Brain microvascular endothelial cell (primary cell): ENCODE data around the gene SOX15.

Experiments
- DNase-seq: peaks from one replicate; pipeline ENCODE4 v3.0.0-alpha.2; 2020
- H3K27ac ChIP-seq: fragments of 250-450 bp; sonication (Bioruptor Pico); 2 replicates; pipeline ENCODE4 v1.5.1; 2020; ENCODE audit warnings: mild to moderate bottlenecking, moderate library complexity
- H3K27me3 ChIP-seq: fragments of 250-450 bp; sonication (Bioruptor Pico); replicated peaks from 2 replicates; pipeline ENCODE4 v1.5.1; 2020; ENCODE audit warnings: mild to moderate bottlenecking
- H3K36me3 ChIP-seq: fragments of 250-450 bp; sonication (Bioruptor Pico); replicated peaks from 2 replicates; pipeline ENCODE4 v1.5.1; 2020; ENCODE audit warnings: mild to moderate bottlenecking
- H3K4me3 ChIP-seq: 2 replicates; pipeline ENCODE4 v1.5.1; 2011; ENCODE audit warnings: low read depth, mild to moderate bottlenecking, control low read depth, low read length, moderate library complexity
- in situ Hi-C: cut with HindIII; loops from 2 replicates; pipeline ENCODE4 v1.10.0; 2017; ENCODE audit warnings: low sequenced_read_pairs, low pct_ligation_motif_present
- TF ChIP-seq, protein P1 (sequence below): IDR thresholded peaks from 2 replicates; pipeline ENCODE4 v1.5.1; 2011; ENCODE audit warnings: low read depth, mild to moderate bottlenecking, moderate library complexity, low read length, control low read depth, inconsistent platforms; ENCODE audit errors: missing control alignments

SOX15 gene

GRCh38 chr17:7573324-7574080 is 16.4 kb downstream of the SOX15 start:
- in situ Hi-C loops: no loop called here
- peak; percentile 80 for DNase-seq
- peak overlapping the region; percentile 95 for H3K4me3 ChIP-seq
- H3K27ac ChIP-seq: peak overlapping the region; percentile 91
- TF ChIP-seq, protein P1, sequence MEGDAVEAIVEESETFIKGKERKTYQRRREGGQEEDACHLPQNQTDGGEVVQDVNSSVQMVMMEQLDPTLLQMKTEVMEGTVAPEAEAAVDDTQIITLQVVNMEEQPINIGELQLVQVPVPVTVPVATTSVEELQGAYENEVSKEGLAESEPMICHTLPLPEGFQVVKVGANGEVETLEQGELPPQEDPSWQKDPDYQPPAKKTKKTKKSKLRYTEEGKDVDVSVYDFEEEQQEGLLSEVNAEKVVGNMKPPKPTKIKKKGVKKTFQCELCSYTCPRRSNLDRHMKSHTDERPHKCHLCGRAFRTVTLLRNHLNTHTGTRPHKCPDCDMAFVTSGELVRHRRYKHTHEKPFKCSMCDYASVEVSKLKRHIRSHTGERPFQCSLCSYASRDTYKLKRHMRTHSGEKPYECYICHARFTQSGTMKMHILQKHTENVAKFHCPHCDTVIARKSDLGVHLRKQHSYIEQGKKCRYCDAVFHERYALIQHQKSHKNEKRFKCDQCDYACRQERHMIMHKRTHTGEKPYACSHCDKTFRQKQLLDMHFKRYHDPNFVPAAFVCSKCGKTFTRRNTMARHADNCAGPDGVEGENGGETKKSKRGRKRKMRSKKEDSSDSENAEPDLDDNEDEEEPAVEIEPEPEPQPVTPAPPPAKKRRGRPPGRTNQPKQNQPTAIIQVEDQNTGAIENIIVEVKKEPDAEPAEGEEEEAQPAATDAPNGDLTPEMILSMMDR: no peak
- peaks cover 78% of the 10 kb centered on the region for H3K36me3 ChIP-seq
- H3K27me3 ChIP-seq: no peaks in the 10 kb centered on the region

GRCh38 chr17:7572588-7573323 is 17.1 kb downstream of the SOX15 start:
- H3K4me3 ChIP-seq: peak overlapping the region; percentile 95
- H3K27me3 ChIP-seq: no peaks in the 10 kb centered on the region
- in situ Hi-C loops: no loop called here
- peak overlapping the region; percentile 91 for H3K27ac ChIP-seq
- DNase-seq: peak; percentile 99
- peaks cover 71% of the 10 kb centered on the region for H3K36me3 ChIP-seq
- TF ChIP-seq, protein P1: no peak

DNA sequence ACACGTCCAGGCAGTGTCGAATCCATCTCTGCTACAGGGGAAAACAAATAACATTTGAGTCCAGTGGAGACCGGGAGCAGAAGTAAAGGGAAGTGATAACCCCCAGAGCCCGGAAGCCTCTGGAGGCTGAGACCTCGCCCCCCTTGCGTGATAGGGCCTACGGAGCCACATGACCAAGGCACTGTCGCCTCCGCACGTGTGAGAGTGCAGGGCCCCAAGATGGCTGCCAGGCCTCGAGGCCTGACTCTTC is 17.6 kb downstream of the SOX15 start:
- Histone ChIP-seq H3K36me3 (peaks cover 70% of the 10 kb centered on the region), H3K4me3 (peak overlapping the region; percentile 63), H3K27me3 (no peaks in the 10 kb centered on the region), H3K27ac (peak overlapping the region; percentile 63)
- no peak for DNase-seq
- in situ Hi-C loops: no loop called here
- TF ChIP-seq, protein P1: no peak

GRCh38 chr17:7570351-7570750 is 19.5 kb downstream of the SOX15 start:
- no peak for DNase-seq
- TF ChIP-seq, protein P1: no peak
- no peak overlapping the region for H3K27ac ChIP-seq
- H3K27me3 ChIP-seq: no peaks in the 10 kb centered on the region
- in situ Hi-C loops: no loop called here
- H3K4me3 ChIP-seq: no peak overlapping the region
- peaks cover 66% of the 10 kb centered on the region for H3K36me3 ChIP-seq

- H3K4me3 ChIP-seq: no peak overlapping the region
- in situ Hi-C loops: no loop called here
These were observed 20.3 kb downstream of the SOX15 start for GRCh38 chr17:7569571-7569970.

More at GRCh38 chr17:7569571-7569970, 20.3 kb downstream of the SOX15 start:
- H3K36me3 ChIP-seq: peaks cover 64% of the 10 kb centered on the region
- no peak for DNase-seq
- TF ChIP-seq, protein P1: no peak
- no peak overlapping the region for H3K27ac ChIP-seq
- H3K27me3 ChIP-seq: no peaks in the 10 kb centered on the region
